GM18502 (cell line): ENCODE measurements around the gene HOXA9.

Experiments
- ATAC-seq: cut with Tn5 transposase; IDR thresholded peaks from one replicate; pipeline ENCODE4 v1.9.1; 2021; ENCODE audit warnings: mild to moderate bottlenecking; ENCODE audit not compliant: unreplicated experiment, poor library complexity

HOXA9 gene

DNA sequence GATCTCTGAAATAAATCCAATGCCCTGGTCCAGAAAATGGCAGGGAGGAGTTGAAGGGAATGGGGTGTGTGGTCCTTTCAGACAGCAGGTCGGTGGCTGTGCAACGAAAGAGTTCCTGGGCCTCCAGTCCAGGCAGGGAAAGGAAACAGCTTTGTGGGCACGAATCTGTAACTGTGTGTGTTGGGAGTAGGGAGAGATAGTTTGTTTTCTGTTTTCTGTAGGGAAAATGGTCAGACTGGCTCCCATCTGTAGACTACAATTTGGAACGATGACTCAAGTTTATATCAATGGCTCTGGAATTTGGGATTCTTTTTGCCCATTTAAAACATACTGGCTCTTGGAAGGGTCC, 2.6 kb upstream of the HOXA9 start:
- no peak for ATAC-seq

GRCh38 chr7:27166531-27167505, 1.5 kb upstream of the HOXA9 start:
- ATAC-seq, result no peak

GRCh38 chr7:27165996-27166530, 726 bp upstream of the HOXA9 start:
- no peak for ATAC-seq

- ATAC-seq, result no peak
Measured at GRCh38 chr7:27164367-27165088, 809 bp downstream of the HOXA9 start.

DNA sequence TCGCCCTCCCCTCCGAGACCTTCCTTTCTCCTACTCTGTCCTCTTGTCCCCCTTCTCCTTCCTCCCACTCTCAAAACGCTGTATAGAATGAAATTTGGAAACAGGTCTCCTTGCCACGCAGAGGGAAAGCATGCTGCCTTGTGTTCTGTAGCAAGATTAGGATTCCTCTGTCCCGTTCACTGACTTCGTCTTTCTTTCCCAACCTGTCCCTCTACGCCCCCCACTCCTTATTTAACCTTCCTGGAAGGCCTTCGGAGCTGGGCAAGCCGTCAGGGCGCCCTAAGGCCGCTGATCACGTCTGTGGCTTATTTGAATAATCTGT, 1.3 kb downstream of the HOXA9 start:
- no peak for ATAC-seq

GRCh38 chr7:27163288-27164044, 1.9 kb downstream of the HOXA9 start:
- no peak for ATAC-seq

DNA sequence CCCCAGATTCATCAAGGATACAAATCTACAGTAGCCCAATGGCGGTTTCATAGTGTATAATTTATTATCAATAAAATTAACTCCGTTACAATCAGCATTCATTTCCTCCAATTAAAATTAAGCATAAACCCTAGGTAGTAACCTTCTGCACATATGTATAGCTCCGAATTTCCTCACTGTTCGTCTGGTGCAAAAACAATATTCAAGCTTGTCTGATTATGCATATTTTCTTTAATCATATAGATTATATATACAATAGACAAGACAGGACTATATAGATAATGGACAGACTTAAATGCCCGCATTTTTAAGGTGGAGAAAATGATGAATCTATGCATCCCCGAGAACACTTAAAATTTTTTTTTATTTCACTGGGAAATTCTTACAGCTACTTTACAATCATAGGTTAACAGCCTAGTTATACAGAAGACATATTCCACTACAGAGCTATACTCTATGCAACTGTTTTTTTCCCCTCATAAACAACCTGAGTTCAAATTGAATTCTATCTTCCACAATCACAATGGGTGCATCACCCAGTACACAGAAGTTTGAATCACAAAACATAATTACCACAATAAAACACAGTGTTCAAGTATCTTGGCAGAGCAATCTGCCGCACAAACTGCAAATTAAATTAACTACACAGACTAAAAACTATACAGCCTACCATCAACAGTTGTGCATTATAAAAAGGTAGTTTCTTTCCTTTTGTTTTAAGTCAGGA, 2.6 kb downstream of the HOXA9 start:
- no peak for ATAC-seq

- ATAC-seq, result no peak
Measured at GRCh38 chr7:27161721-27162560, 3.4 kb downstream of the HOXA9 start.

DNA sequence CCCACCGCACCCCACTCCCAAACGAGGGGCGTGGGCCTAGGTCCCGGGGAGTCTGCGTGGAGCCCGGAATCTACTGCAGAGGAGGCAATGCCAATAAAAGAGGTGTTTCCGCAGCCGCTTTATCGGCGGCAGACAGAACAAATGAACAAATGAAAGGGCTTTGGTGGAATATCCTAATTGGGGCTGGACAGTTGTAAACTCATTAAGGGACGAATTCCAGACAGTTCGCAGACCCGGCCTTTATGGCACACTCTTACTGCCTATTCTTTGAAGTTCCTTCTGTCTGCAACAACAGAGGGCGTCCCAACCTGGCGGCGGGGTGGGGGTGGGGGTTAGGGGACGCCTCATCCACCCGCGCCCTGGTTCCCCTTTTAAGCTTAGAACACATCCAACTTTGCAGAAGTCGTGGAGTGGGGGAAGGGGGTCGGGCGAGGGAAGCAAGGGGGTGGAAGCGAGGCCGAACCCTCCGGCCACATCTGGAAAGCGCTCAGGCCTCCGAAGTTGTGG, 4.1 kb downstream of the HOXA9 start:
- no peak for ATAC-seq

GRCh38 chr7:27160546-27161213, 4.7 kb downstream of the HOXA9 start:
- peak; percentile 66 for ATAC-seq

DNA sequence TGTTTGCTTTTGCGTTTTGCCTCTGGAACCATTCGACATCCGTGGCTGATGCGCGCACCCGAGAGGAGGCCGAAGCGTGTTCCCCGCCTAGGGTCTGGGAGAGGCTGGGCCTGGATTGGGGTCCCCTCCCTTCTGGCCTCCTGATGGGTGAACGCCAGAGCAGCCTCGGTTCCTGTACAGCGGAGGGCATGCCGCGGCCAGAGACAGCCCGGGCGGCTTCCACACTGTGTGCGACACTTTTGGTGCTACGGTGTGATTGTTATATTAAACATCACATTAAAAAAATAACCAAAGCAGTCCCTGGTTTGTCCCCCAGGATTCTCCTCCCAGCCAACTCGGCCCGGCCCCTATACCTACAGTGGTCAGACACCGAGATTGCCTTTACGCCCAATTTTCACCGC, 5.2 kb downstream of the HOXA9 start:
- no peak for ATAC-seq

DNA sequence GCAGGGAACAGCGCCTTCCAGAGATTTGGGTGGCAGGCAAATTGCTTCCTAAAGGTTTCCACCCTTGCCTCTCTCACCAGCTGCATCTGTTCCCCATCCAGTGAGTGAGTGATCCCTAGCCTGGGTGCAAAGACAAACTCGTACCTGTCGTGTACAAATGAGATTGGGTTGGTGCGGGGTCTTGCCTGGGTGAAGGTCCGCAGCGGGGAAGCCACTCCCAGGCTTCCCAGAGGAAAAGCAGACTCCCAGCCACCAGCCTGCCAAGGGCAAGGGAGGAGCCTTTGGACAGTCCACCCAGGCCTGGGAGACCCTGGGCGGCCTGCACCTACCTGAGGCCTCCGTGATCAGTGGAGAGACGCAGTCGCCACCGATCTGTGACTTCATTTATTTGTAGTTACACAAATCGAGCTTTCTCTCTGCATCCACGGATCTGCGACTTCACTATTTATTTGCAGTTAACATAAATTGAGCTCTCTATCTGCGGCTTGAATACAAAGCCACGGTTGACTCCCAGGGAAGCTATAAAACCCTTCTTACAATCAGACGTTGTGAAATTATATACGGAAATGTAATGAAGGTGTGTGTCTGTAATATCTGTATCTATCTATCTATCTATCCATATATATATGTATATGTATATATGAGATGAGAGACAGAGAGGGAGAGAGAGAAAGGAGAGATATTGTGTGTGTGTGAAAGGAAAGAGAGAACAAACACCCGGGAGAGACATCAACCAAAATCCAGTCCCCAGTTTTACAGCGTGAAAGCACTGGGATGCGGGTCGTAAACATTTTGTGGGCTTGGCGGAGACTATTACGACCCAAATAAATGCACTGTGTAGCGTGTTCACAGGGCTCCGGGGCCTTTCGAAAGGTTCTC, 5.8 kb downstream of the HOXA9 start:
- no peak for ATAC-seq

DNA sequence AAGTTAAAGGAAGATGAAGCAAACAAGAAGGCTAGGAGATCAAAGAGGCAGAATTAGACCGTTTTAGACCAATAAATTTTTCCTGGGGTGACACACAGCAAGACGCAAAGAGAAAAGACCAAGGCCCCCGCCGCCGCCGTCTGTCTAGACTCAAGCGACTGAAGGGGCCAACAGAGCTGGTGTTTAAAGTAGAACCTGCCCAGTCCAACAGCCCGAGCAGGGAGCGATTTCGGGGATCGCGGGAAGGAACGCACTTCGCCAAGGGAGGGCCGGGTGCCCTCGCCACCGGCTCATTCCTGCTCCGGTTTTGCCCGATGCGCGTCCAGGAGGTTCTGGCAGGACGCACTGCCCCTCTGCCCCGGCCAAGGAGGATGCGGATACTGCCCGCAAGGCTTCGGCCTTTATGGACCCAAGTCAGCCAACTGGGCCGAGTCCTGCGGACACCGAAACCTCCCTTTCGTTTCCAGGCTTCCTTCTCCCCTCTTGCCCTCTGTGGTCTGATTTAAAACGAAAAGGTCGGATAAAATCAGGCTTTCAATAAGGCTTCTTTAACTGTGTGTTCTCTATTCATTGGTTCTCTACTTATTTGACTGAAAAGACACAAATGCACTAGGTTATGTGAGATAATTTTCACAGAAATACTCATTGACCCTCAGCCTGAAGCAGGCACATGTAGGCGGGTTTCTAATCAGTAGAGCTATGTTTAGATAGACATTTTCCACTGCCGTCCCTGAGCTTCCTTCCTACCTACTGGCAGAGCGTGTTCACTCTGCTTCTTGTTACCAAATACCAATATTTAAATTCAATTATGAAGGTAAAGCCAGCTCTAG, 6.7 kb downstream of the HOXA9 start:
- ATAC-seq, result no peak

- no peak for ATAC-seq
Measured at GRCh38 chr7:27157702-27158431, 7.5 kb downstream of the HOXA9 start.

DNA sequence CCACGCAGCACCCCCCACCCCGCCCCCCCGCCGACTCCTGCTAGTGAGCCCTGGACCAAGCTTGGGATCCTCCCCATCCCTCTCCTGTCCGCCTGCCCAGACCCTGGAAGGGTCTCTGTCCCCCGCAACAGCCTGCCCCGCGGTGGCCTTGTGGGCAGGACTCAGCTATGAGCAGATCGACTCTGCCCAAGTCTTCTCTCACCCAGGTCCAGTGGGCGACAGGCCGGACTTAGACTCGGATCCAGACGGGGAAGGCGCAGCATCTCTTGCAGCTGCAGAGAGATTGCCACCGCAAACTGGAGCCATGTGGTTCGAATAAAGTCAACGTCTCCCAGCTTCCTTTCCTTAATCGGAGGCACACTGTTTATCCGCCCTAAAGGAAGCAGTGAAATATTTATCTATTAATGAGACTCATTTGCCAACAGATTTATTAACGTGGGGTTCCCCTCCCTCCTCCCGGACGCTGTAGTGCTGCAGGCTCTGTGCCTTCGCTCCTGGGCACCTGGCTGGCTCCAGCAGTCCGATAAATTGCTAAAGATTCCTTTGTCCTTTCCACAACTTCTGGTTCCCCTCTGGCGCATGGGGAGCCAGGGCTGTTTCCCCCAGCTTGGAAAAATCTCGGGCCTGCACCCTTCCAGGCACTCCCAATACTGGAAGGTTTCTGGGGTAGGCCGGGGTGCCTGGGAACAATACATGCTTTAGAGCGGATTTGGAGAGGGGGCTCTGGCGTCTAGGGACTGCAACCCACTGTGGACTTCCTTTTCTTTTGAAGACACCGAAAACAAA, 8.2 kb downstream of the HOXA9 start:
- ATAC-seq, result no peak
